Activated CD4-positive, alpha-beta T cell treated with anti-CD3 and anti-CD28 coated beads for 36 hours (primary cell): ENCODE measurements around the gene FBXL19. TPM values are rescaled to one million over a fixed set of nuclear protein-coding genes. Genes with fewer than 3 reads are reported as not detected.

Experiments used
- ATAC-seq: fragments of 200-7000 bp; cut with Tn5 transposase; one replicate; pipeline ENCODE4 v1.10.0; 2021; ENCODE audit warnings: mild to moderate bottlenecking, moderate library complexity
- CTCF ChIA-PET: fragments of 350-600 bp; sonication (Branson Sonifier 250); formaldehyde crosslinking; loops from one replicate; lab custom pipeline; 2021; ENCODE audit warnings: antibody characterized with exemption; lab: Charles Lee
- POLR2A ChIA-PET: fragments of 350-600 bp; sonication (Branson Sonifier 250); formaldehyde crosslinking; loops from one replicate; lab custom pipeline; 2021; ENCODE audit warnings: antibody characterized with exemption, inconsistent platforms; lab: Charles Lee
- DNase-seq: peaks from one replicate; pipeline ENCODE4 v3.0.0-alpha.2; 2020
- H3K27ac Mint-ChIP-seq: one replicate; pipeline ENCODE4 v1.8.0; 2021; ENCODE audit warnings: mixed read lengths
- H3K27me3 Mint-ChIP-seq: one replicate; pipeline ENCODE4 v1.8.0; 2021; ENCODE audit warnings: mixed read lengths
- H3K36me3 Mint-ChIP-seq: one replicate; pipeline ENCODE4 v1.8.0; 2021; ENCODE audit warnings: low read depth, mixed read lengths
- H3K4me1 Mint-ChIP-seq: one replicate; pipeline ENCODE4 v1.8.0; 2021; ENCODE audit warnings: mixed read lengths
- H3K4me3 Mint-ChIP-seq: one replicate; pipeline ENCODE4 v1.8.0; 2021; ENCODE audit warnings: mild to moderate bottlenecking, moderate library complexity, mixed read lengths
- H3K9me3 Mint-ChIP-seq: one replicate; pipeline ENCODE4 v1.8.0; 2021; ENCODE audit warnings: low read depth, mixed read lengths
- intact Hi-C, 2 experiments: fragments of 100-400 bp; cut with DNase I in 1 of 2; cut with micrococcal nuclease in 1 of 2; formaldehyde crosslinking; loops; one replicate each; pipeline versions ENCODE4 v1.14.2 to v1.15.1; 2022 to 2024; cut with DNase I, micrococcal nuclease
- total RNA-seq, 2 experiments: library from RNA; stranded (reverse); gene quantifications; one replicate each; pipeline ENCODE4 v1.2.3, GENCODE V29; 2021

Gene FBXL19
- total RNA-seq, 2 experiments from 2014 or later: 23.7 to 31.4 TPM

DNA sequence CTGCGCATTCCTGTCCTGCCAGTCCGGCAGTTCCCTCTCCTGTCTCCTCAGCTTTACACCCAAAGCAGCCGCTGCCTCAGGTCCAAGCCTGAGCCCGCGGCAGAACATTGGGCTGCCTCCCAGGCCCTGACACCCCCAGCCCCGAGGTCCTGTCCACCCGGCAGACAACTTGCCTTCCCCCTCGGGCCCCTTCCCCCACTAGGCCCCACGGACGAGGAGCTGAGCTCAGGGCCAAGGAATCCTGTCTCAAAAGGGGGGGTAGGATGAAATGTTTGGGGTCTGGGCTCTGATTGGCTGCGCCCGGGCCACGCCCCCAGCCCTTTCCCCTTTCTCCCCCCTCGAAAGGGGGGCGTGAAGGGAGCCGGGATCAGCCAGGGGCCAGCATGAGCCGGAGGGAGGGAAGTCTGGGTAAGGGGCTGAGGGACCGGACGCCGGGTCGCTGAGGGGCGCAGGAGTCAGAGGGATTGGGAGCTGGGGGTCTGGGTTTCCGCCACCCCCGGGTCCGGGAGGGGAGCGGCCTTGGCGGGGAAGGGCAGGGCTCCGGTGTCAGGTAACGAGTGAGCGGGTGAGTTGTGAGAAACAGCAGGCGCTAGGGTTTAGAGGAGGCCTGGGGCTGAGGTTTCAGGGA is 27.0 kb upstream of the FBXL19 start, which contains the start of gene CTF1:
Gene CTF1, plus strand, starts transcription at position 354 of the 628 bp plus-strand sequence. Its CDS starts 30 bp downstream, at position 384.
- peak within 1 kb of the TSS; percentile 84 for H3K27ac Mint-ChIP-seq
- intact Hi-C loops: loop anchor here in 1 of 2 experiments (2.0 kb wide), 1 partner anchor 22 kb away; no protein-coding TSS in a partner anchor
- peaks cover 2% of the 10 kb centered on the region for H3K36me3 Mint-ChIP-seq
- ChIA-PET CTCF (interaction anchor here (1.1 kb wide), 1 partner anchor 52 kb away, joined by 4 read pairs; no protein-coding TSS in a partner anchor), POLR2A (no interaction called here)
- no peaks in the 10 kb centered on the region for H3K9me3 Mint-ChIP-seq
- H3K4me1 Mint-ChIP-seq: peaks cover 40% of the 10 kb centered on the region
- ATAC-seq: no peak
- DNase-seq: no peak
- H3K4me3 Mint-ChIP-seq: peak within 1 kb of the TSS; percentile 61
- no peaks in the 10 kb centered on the region for H3K27me3 Mint-ChIP-seq

GRCh38 chr16:30896889-30897733 is 26.3 kb upstream of the FBXL19 start:
- DNase-seq: peak; percentile 93
- intact Hi-C loops: loop anchor here (1.0 to 2.0 kb wide), 7 partner anchors 22 to 245 kb away; partner anchors contain the start of gene FBRS (in 1 of the 2)
- POLR2A ChIA-PET: interaction anchor here (0.7 kb wide), 1 partner anchor 40 kb away, joined by 6 read pairs; no protein-coding TSS in a partner anchor

GRCh38 chr16:30899794-30900193 is 23.6 kb upstream of the FBXL19 start:
- intact Hi-C loops: loop anchor here in 1 of 2 experiments (5.0 kb wide), 1 partner anchor 57 kb away; no protein-coding TSS in a partner anchor
- Mint-ChIP-seq H3K36me3 (no peaks in the 10 kb centered on the region), H3K9me3 (peaks cover 3% of the 10 kb centered on the region), H3K27ac (no peak overlapping the region), H3K27me3 (no peaks in the 10 kb centered on the region), H3K4me3 (no peak overlapping the region), H3K4me1 (peaks cover 41% of the 10 kb centered on the region)
- DNase-seq: no peak
- no peak for ATAC-seq
- POLR2A ChIA-PET: interaction anchor here (1.0 kb wide), 1 partner anchor 280 kb away, joined by 3 read pairs; the partner anchor contains the start of gene FUS
- CTCF ChIA-PET: interaction anchor here (0.6 to 5.2 kb wide), 4 partner anchors 19 to 529 kb away, joined by 3 to 85 read pairs (median 12); no protein-coding TSS in a partner anchor

More at GRCh38 chr16:30896889-30897733, 26.3 kb upstream of the FBXL19 start:
- no peaks in the 10 kb centered on the region for H3K9me3 Mint-ChIP-seq
- no peaks in the 10 kb centered on the region for H3K27me3 Mint-ChIP-seq
- peak overlapping the region; percentile 84 for H3K27ac Mint-ChIP-seq
- H3K36me3 Mint-ChIP-seq: no peaks in the 10 kb centered on the region
- ATAC-seq: peak; percentile 69
- peak overlapping the region; percentile 61 for H3K4me3 Mint-ChIP-seq
- H3K4me1 Mint-ChIP-seq: peaks cover 41% of the 10 kb centered on the region
- CTCF ChIA-PET: interaction anchor here (1.0 to 1.1 kb wide), 2 partner anchors 53 to 58 kb away, joined by 3 to 4 read pairs; no protein-coding TSS in a partner anchor

DNA sequence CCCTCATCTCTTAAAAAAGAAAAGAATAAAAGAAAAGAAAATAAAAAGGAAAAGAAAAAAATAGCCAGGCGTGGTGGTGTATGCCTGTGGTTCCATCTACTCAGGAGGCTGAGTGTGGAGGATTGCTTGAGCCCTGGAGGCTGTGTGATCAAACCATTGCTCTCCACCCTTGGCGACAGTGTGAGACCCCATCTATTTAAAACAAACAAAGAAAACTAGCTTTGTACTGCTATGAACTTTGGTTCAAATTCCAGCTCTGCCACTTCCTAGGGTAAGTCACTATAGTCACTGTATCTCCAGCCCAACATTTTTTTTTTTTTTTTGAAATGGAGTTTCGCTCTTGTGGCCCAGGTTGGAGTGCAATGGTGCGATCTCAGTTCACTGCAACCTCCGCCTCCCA is 22.8 kb upstream of the FBXL19 start:
- CTCF ChIA-PET: interaction anchor here (0.6 to 5.2 kb wide), 12 partner anchors 11 to 207 kb away, joined by 3 to 85 read pairs (median 8); no protein-coding TSS in a partner anchor
- H3K36me3 Mint-ChIP-seq: no peaks in the 10 kb centered on the region
- no peaks in the 10 kb centered on the region for H3K27me3 Mint-ChIP-seq
- ATAC-seq: no peak
- H3K27ac Mint-ChIP-seq: no peak overlapping the region
- H3K4me3 Mint-ChIP-seq: no peak overlapping the region
- intact Hi-C loops: loop anchor here in 1 of 2 experiments (5.0 kb wide), 1 partner anchor 58 kb away; no protein-coding TSS in a partner anchor
- peaks cover 39% of the 10 kb centered on the region for H3K4me1 Mint-ChIP-seq
- DNase-seq: no peak
- H3K9me3 Mint-ChIP-seq: peaks cover 3% of the 10 kb centered on the region
- POLR2A ChIA-PET: interaction anchor here (0.7 to 1.0 kb wide), 2 partner anchors 44 to 279 kb away, joined by 3 to 4 read pairs; partner anchors contain the start of gene FUS

DNA sequence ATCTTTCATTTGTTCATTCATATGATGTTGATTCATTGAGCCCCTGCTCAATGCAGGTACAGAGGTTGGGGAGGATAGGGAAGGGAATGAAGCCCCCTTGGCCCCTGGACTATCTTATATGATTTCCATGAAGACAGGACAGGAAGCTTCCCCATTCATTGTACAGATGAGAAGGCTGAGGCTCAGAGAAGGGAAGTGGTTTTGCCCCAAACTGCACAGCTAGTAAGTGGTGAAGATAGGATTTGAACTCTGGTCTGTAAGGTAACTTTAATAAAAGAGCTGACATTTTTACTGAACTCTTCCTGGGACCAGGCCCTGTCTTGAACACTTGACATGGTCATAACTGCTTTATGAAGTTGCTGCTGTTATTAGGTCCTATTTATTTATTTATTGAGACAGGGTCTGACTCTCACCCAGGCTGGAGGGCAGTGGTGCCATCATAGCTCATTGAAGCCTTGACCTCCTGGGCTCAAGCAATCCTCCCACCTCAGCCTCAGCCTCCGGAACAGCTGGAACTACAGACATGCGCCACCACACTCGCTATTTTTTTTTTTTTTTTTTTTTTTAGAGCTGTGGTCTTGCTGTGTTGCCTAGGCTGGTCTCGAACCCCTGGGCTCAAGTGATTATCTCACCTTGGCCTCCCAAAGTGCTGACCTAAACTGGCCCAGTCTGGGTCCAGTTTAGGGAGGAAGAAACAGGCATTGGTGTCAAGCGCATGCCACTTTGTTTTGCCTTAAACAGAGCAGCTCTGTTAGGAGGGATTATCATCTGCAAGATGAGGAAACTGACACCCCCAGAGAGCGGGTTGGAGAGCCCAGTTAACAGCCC is 22.0 kb upstream of the FBXL19 start:
- Mint-ChIP-seq H3K4me3 (peak overlapping the region; percentile 62), H3K9me3 (peaks cover 3% of the 10 kb centered on the region), H3K27me3 (no peaks in the 10 kb centered on the region), H3K4me1 (peaks cover 33% of the 10 kb centered on the region), H3K36me3 (no peaks in the 10 kb centered on the region), H3K27ac (peak overlapping the region; percentile 76)
- CTCF ChIA-PET: interaction anchor here (0.6 to 5.2 kb wide), 26 partner anchors 9 to 208 kb away, joined by 3 to 85 read pairs (median 3); partner anchors contain the start of gene BCL7C
- POLR2A ChIA-PET: interaction anchor here (0.6 to 1.4 kb wide), 3 partner anchors 8 to 25 kb away, joined by 5 to 7 read pairs (median 6); partner anchors contain the start of gene BCL7C
- DNase-seq: no peak
- intact Hi-C loops: loop anchor here (1.0 to 5.0 kb wide), 2 partner anchors 57 to 59 kb away; no protein-coding TSS in a partner anchor
- ATAC-seq: no peak

DNA sequence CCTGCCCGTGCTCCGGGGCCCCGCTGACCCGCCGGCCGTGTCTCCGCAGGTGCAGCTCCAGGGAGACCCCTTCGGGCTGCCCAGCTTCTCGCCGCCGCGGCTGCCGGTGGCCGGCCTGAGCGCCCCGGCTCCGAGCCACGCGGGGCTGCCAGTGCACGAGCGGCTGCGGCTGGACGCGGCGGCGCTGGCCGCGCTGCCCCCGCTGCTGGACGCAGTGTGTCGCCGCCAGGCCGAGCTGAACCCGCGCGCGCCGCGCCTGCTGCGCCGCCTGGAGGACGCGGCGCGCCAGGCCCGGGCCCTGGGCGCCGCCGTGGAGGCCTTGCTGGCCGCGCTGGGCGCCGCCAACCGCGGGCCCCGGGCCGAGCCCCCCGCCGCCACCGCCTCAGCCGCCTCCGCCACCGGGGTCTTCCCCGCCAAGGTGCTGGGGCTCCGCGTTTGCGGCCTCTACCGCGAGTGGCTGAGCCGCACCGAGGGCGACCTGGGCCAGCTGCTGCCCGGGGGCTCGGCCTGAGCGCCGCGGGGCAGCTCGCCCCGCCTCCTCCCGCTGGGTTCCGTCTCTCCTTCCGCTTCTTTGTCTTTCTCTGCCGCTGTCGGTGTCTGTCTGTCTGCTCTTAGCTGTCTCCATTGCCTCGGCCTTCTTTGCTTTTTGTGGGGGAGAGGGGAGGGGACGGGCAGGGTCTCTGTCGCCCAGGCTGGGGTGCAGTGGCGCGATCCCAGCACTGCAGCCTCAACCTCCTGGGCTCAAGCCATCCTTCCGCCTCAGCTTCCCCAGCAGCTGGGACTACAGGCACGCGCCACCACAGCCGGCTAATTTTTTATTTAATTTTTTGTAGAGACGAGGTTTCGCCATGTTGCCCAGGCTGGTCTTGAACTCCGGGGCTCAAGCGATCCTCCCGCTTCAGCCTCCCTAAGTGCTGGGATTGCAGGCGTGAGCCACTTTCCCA is 21.1 kb upstream of the FBXL19 start:
- ATAC-seq: peak; percentile 87
- Mint-ChIP-seq H3K27me3 (no peaks in the 10 kb centered on the region), H3K4me1 (peaks cover 25% of the 10 kb centered on the region), H3K27ac (peak overlapping the region; percentile 99), H3K9me3 (peaks cover 3% of the 10 kb centered on the region), H3K36me3 (no peaks in the 10 kb centered on the region), H3K4me3 (peak overlapping the region; percentile 80)
- DNase-seq: peak; percentile 77
- POLR2A ChIA-PET: interaction anchor here (1.4 kb wide), 2 partner anchors 9 to 26 kb away, joined by 5 to 6 read pairs; partner anchors contain the start of gene BCL7C
- CTCF ChIA-PET: interaction anchor here (0.5 to 5.2 kb wide), 28 partner anchors 10 to 294 kb away, joined by 3 to 85 read pairs (median 4); partner anchors contain the start of genes BCL7C and CFAP119
- intact Hi-C loops: loop anchor here (1.0 to 5.0 kb wide), 2 partner anchors 58 to 60 kb away; no protein-coding TSS in a partner anchor

GRCh38 chr16:30903002-30903401 is 20.4 kb upstream of the FBXL19 start:
- peak; percentile 27 for ATAC-seq
- peak overlapping the region; percentile 80 for H3K4me3 Mint-ChIP-seq
- CTCF ChIA-PET: interaction anchor here (0.5 to 5.2 kb wide), 12 partner anchors 10 to 209 kb away, joined by 3 to 85 read pairs (median 8); partner anchors contain the start of genes BCL7C and CFAP119
- peak; percentile 35 for DNase-seq
- peak overlapping the region; percentile 99 for H3K27ac Mint-ChIP-seq
- H3K9me3 Mint-ChIP-seq: peaks cover 3% of the 10 kb centered on the region
- no peaks in the 10 kb centered on the region for H3K27me3 Mint-ChIP-seq
- intact Hi-C loops: loop anchor here in 1 of 2 experiments (1.0 to 5.0 kb wide), 2 partner anchors 19 to 61 kb away; no protein-coding TSS in a partner anchor
- H3K36me3 Mint-ChIP-seq: no peaks in the 10 kb centered on the region
- peaks cover 29% of the 10 kb centered on the region for H3K4me1 Mint-ChIP-seq
- POLR2A ChIA-PET: no interaction called here

DNA sequence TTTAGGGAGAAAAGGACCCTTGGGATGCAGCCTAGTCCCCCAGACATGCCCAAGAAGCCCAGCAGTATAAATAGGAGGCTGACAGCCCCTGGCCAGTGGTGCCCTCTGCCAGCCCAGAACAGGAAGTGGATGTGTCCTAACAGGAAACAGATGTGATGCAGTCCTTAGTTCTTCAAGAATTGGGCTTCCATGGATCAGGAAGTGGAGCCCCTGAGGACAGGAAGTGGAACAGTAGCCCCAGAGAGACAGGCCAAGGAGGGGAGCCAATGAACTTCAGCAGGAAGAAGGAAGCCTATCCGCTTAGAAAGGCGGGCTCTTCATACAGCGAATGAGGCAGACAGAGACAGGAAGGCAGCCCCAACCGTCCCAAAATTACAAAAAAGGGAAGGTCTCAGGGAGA is 19.8 kb upstream of the FBXL19 start:
- CTCF ChIA-PET: interaction anchor here (0.7 to 5.2 kb wide), 3 partner anchors 11 to 142 kb away, joined by 4 to 85 read pairs (median 22); partner anchors contain the start of genes BCL7C and CFAP119
- DNase-seq (no peak), ATAC-seq (no peak)
- Mint-ChIP-seq H3K4me3 (no peak overlapping the region), H3K9me3 (peaks cover 3% of the 10 kb centered on the region), H3K27ac (peak overlapping the region; percentile 90), H3K4me1 (peaks cover 29% of the 10 kb centered on the region), H3K27me3 (no peaks in the 10 kb centered on the region), H3K36me3 (no peaks in the 10 kb centered on the region)
- POLR2A ChIA-PET: no interaction called here
- intact Hi-C loops: loop anchor here in 1 of 2 experiments (1.0 to 5.0 kb wide), 2 partner anchors 19 to 61 kb away; no protein-coding TSS in a partner anchor
